ENCODE data around the gene NHERF1. TPM values are rescaled to one million over a fixed set of nuclear protein-coding genes. Genes with fewer than 3 reads are reported as not detected.

Gene NHERF1
- total and polyA plus RNA-seq, 2 of the 13 experiments (the other 11 are each of a cell fraction or from before 2014, with no cell fraction given) = 169 to 269 TPM

DNA sequence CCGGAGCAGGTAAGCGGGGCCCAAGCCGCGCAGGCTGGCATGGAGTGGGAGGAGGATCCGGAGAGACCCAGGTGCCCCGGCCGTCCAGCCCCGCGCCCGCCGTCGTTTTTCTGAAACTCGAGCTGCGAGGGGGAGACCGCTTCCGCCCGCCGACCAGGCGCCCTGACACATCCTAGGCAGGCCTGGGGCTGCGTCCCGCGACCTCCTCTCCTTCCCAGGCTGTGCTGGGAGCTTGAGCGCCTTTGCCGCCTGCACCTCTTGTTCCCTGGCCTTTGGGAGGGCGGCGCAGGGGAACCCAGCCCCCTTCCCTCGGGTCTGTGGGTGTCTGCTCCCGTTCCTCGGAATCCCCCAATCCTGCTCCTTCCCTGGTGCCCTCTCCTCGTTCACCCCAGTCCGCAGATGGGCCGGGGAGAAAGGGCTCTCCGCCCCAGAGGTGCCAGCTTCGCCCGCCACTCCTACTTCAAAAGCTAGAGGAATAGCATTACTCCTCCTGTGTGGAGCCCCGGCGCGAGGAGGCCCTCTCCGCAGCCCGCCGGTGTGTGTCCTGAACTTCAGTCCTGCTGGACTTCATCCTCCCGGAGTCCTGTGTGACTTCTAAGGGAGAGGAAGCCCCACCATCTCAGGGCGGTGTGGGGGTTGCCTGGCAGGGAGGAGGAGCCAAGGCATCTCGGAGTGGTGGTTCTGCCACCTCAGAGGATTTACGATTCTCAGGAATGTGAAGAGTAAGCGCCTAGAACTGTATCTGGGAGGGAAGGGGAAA is 1.0 kb downstream of the NHERF1 start:
- ATAC-seq = no peak
- Histone ChIP-seq H3K9ac (ENCODE audit: insufficient read depth, low read depth, low read length) (peak overlapping the region; percentile 94), H3K4me2 (ENCODE audit: low read depth, low read length) (peak overlapping the region; percentile 97), H4K20me1 (ENCODE audit: insufficient read depth, low read length) (peaks cover 14% of the 10 kb centered on the region), H3K4me3 (replicated peaks in 1 of 3; ENCODE audit: insufficient read depth in 1 of 3, low read depth in 2 of 3, low read length in 3 of 3) (peak overlapping the region; percentile 95 to 99 (median 99)), H3K79me2 (ENCODE audit: insufficient read depth, low read length) (peaks cover 60% of the 10 kb centered on the region), H3K27ac (ENCODE audit: extremely low read length, insufficient read depth, low read length) (peak overlapping the region; percentile 96), H3K9me3 (ENCODE audit: low read length) (no peaks in the 10 kb centered on the region), H3K27me3 (ENCODE audit: control insufficient read depth in 1 of 2, insufficient read depth in 2 of 2, low read length in 2 of 2) (no peaks in the 10 kb centered on the region; a peak in 1 of 5 replicates), H3K36me3 (replicated peaks in 1 of 2; ENCODE audit: control insufficient read depth in 1 of 2, insufficient read depth in 2 of 2, low read length in 2 of 2) (peaks cover 1 to 17% of the 10 kb centered on the region in 2 experiments; a peak in 4 of 5 replicates), H2AFZ (ENCODE audit: low read length) (no peak overlapping the region), H3K4me1 (ENCODE audit: insufficient read depth, low read length) (peaks cover 74% of the 10 kb centered on the region)
- CTCF ChIA-PET (ENCODE audit: low intra/inter-chr PET ratio, low total read pairs) = interaction anchor here (1.6 to 9.0 kb wide), 2 partner anchors 22 to 32 kb away, joined by 8 to 219 read pairs; partner anchors contain the start of gene NAT9
- no peak for FAIRE-seq
- no TSS peak for BruUV-seq (replicated peaks)
- WGBS (ENCODE audit: low lambda C conversion rate) = 0% methylated on average over 25 of the region's 46 CpGs
- in situ Hi-C loops (cut with HindIII; ENCODE audit: extremely low pct_ligation_motif_present, low pct_unique_long_range_greater_than_20kb) = loop anchor here (5.0 to 10.0 kb wide), 2 partner anchors 33 to 315 kb away; partner anchors contain the start of gene GPRC5C
- no peak for DNase-seq (ENCODE audit: low spot score)
- intact Hi-C loops (cut with micrococcal nuclease; ENCODE audit: unreplicated experiment) = loop anchor here (1.0 kb wide), 1 partner anchor 11 kb away; no protein-coding TSS in a partner anchor
- POLR2A ChIA-PET = interaction anchor here (1.0 to 21.5 kb wide), 12 partner anchors 8 to 327 kb away, joined by 3 to 1459 read pairs (median 5); partner anchors contain the start of genes FDXR, NAT9 and RAB37
- TF ChIP-seq TAF1 (CRISPR knock-in tag; IDR thresholded peaks at IDR 0.05) = peak; percentile 3; the same call in 1 of the 2 replicates
- peak; percentile 45; the same call in 1 of the 2 replicates for TF ChIP-seq ELF3 (CRISPR knock-in tag; IDR thresholded peaks at IDR 0.05)
- peak; percentile 52; the same call in 1 of the 2 replicates for TF ChIP-seq EED (CRISPR knock-in tag; IDR thresholded peaks at IDR 0.05)
- TF ChIP-seq SCMH1 (CRISPR knock-in tag; IDR thresholded peaks at IDR 0.05; ENCODE audit: borderline replicate concordance) = no peak
- peak; percentile 71; the same call in 1 of the 2 replicates for TF ChIP-seq HES4 (CRISPR knock-in tag; IDR thresholded peaks at IDR 0.05; ENCODE audit: borderline replicate concordance)
- TF ChIP-seq CBFB (CRISPR knock-in tag; IDR thresholded peaks at IDR 0.05) = 0 out of 2 replicates have a peak, but pooled peaks have one; percentile 11
- peak; percentile 86; the same call in 1 of the 2 replicates for TF ChIP-seq ZNF572 (CRISPR knock-in tag; IDR thresholded peaks at IDR 0.05)
- peak; percentile 19 for TF ChIP-seq ZNF18 (CRISPR knock-in tag; IDR thresholded peaks at IDR 0.05; ENCODE audit: insufficient replicate concordance)
- TF ChIP-seq SNRNP70 (IDR thresholded peaks at IDR 0.05; ENCODE audit: low read depth, low read length) = no peak
- TF ChIP-seq POGK (CRISPR knock-in tag; conservative IDR thresholded peaks at IDR 0.05) = peak; percentile 9; the same call in 1 of the 2 replicates
- TF ChIP-seq ZNF761 (CRISPR knock-in tag; conservative IDR thresholded peaks at IDR 0.05) = peak; percentile 85
- peak; percentile 4 for TF ChIP-seq TEAD3 (CRISPR knock-in tag; optimal IDR thresholded peaks at IDR 0.05; ENCODE audit: borderline replicate concordance)
- no peak for TF ChIP-seq NONO (IDR thresholded peaks at IDR 0.05)
- TF ChIP-seq NONO (CRISPR knock-in tag; conservative IDR thresholded peaks at IDR 0.05) = peak; percentile 15; the same call in 1 of the 2 replicates
- 0 out of 2 replicates have a peak, but pooled peaks have one; percentile 9 for TF ChIP-seq BCL6 (CRISPR knock-in tag; IDR thresholded peaks at IDR 0.05)
- TF ChIP-seq PHF8 (CRISPR knock-in tag; IDR thresholded peaks at IDR 0.05) = peak; percentile 11; the same call in 1 of the 2 replicates
- TF ChIP-seq AGO2 (optimal IDR thresholded peaks at IDR 0.05; ENCODE audit: low read depth, low read length) = peak; percentile 82
- peak; percentile 42 for TF ChIP-seq PTBP1 (IDR thresholded peaks at IDR 0.05; ENCODE audit: low read depth, low read length, poor library complexity, severe bottlenecking)
- no peak for TF ChIP-seq ZBTB42 (CRISPR knock-in tag; IDR thresholded peaks at IDR 0.05)
